Chondrocyte (in vitro differentiated cells): ENCODE measurements around the gene AUNIP. TPM values are rescaled to one million over a fixed set of nuclear protein-coding genes. Genes with fewer than 3 reads are reported as not detected.

ENCODE experiments used
- DNase-seq: peaks from one replicate; pipeline ENCODE4 v3.0.0; 2021; ENCODE audit warnings: mixed read lengths, low spot score
- H3K27ac Mint-ChIP-seq: one replicate; pipeline ENCODE4 v1.8.0; 2021; ENCODE audit warnings: mild to moderate bottlenecking, moderate library complexity, mixed read lengths; ENCODE audit not compliant: unreplicated experiment
- H3K27me3 Mint-ChIP-seq: 2 replicates; pipeline ENCODE4 v1.8.0; 2021; ENCODE audit warnings: low read depth, mixed read lengths
- H3K36me3 Mint-ChIP-seq: 2 replicates; pipeline ENCODE4 v1.8.0; 2021; ENCODE audit warnings: low read depth, mixed read lengths
- H3K4me1 Mint-ChIP-seq: 2 replicates; pipeline ENCODE4 v1.8.0; 2021; ENCODE audit warnings: low read depth, mild to moderate bottlenecking, mixed read lengths
- H3K4me3 Mint-ChIP-seq: one replicate; pipeline ENCODE4 v1.8.0; 2021; ENCODE audit warnings: mild to moderate bottlenecking, moderate library complexity, mixed read lengths; ENCODE audit not compliant: unreplicated experiment
- H3K9me3 Mint-ChIP-seq: 2 replicates; pipeline ENCODE4 v1.8.0; 2021; ENCODE audit warnings: low read depth, mixed read lengths
- CTCF ChIP-seq: fragments of 200-600 bp; sonication (generic); IDR thresholded peaks from 2 replicates; pipeline ENCODE4 v1.5.0; 2021; ENCODE audit warnings: antibody characterized with exemption, mild to moderate bottlenecking, moderate library complexity
- microRNA-seq: library from miRNA; unstranded; fragments of <30 nt; microRNA quantifications from one replicate; pipeline ENCODE4 v1.2.0, GENCODE V29; 2020; ENCODE audit warnings: borderline number of aligned reads
- total RNA-seq: library from RNA; stranded (reverse); gene quantifications from 3 replicates; pipeline ENCODE4 v1.2.1, GENCODE V29; 2021

AUNIP gene
- total RNA-seq, 1 donor from 2014 or later: 0.80 TPM

GRCh38 chr1:25784575-25785051, 74.6 kb downstream of the AUNIP start:
- Mint-ChIP-seq H3K4me1 (peaks cover 37% of the 10 kb centered on the region), H3K27me3 (no peaks in the 10 kb centered on the region), H3K36me3 (no peaks in the 10 kb centered on the region), H3K4me3 (no peak overlapping the region), H3K9me3 (no peaks in the 10 kb centered on the region), H3K27ac (no peak overlapping the region)
- no peak for DNase-seq
- TF ChIP-seq CTCF: no peak

Small RNA genes lying within 50 kb of the gene (microRNA-seq; reads per million reads assigned to microRNA genes)
- gene MIR3917: not detected

Other genes starting within 250 kb of the AUNIP start
- gene MAN1C1, start 242.7 kb downstream of the AUNIP start, total RNA-seq: 10.7 to 11.3 TPM (median 10.9 TPM) in 3 replicates
- gene SELENON, start 59.3 kb downstream of the AUNIP start, total RNA-seq: 77.0 to 99.5 TPM (median 95.7 TPM) in 3 replicates
- gene MTFR1L, start 39.5 kb downstream of the AUNIP start, total RNA-seq: 51.2 to 67.1 TPM (median 51.2 TPM) in 3 replicates
- 13.4 to 15.1 TPM (median 14.5 TPM) in 3 replicates for gene PAQR7, start 16.3 kb upstream of the AUNIP start, total RNA-seq
- gene STMN1, start 47.0 kb upstream of the AUNIP start, total RNA-seq: 111 to 156 TPM (median 152 TPM) in 3 replicates
- 10.0 to 12.5 TPM (median 10.7 TPM) in 3 replicates for gene PAFAH2, start 138.6 kb upstream of the AUNIP start, total RNA-seq
- gene EXTL1, start 162.3 kb upstream of the AUNIP start, total RNA-seq: 4.3 to 7.9 TPM (median 6.4 TPM) in 3 replicates
- 0.12 TPM in 1 of 3 replicates, not detected in the others for gene SLC30A2, start 186.7 kb upstream of the AUNIP start, total RNA-seq
- 0.26 to 0.70 TPM in 2 of 3 replicates, not detected in the other for gene TRIM63, start 208.2 kb upstream of the AUNIP start, total RNA-seq